ENCODE measurements around the gene SLC30A1.

The SLC30A1 gene

DNA sequence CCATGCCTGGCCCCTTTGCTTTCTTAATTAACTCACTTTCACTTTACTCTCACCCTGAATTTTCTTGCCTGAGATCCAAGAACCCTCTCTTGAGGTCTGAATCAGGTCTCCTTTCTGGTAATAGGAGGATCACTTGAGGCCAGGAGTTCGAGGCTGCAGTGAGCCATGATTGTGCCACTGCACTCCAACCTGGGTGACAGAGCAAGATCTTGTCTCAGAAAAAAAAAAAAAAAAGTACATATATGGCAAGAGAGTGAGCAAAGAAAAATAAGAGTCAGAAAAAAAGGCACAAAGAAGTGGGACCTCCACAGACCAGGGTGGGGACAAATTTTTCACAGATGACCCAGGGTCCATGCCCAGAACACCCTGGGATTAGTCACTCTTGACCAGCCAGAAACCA lies 52.9 kb downstream of the SLC30A1 start:
- FAIRE-seq, result no peak
- DNase-seq (ENCODE audit: insufficient read length, low spot score), result no peak

DNA sequence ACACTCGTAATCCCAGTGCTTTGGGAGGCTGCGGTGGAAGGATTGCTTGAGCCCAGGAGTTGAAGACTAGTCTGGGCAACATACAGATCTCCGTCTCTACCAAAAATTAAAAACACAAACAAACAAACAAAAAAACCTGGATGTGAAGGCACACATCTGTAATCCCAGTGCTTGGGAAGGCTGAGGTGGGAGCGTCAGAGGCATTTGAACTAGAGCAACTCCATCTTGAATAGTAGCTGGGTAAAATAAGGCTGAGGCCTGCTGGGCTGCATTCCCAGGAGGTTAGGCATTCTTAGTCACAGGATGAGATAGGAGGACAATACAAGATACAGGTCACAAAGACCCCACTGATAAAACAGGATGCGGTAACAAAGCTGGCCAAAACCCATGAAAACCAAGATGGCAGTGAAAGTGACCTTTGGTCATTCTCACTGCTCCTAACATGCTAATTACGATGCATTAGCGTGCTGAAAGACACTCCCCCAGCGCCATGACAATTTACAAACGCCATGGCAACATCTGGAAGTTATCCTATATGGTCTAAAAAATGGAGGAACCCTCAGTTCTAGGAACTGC lies 53.8 kb downstream of the SLC30A1 start:
- no peak for FAIRE-seq
- DNase-seq (ENCODE audit: insufficient read length, low spot score), result no peak

DNA sequence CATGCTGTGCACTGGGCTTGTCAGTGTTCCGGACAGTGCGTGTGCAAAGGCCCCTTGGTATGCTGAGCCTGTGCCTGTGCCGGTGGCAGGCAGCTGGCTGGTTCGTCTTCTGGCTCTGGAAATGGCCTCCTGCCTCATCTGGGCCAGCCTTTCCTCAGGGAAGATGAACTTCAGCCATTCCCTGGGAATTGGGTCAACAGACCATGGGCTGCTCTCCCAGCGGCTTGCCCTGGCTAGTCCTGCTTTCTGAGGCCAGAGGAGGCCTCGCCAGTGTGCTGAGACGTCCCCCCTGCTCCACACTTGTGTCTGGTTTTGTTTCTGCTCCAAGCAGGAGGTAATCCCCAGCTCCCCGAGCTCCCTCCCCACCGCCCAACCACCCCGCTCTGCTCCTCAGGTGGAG lies 54.4 kb downstream of the SLC30A1 start:
- FAIRE-seq, result no peak
- DNase-seq (ENCODE audit: insufficient read length, low spot score), result no peak

DNA sequence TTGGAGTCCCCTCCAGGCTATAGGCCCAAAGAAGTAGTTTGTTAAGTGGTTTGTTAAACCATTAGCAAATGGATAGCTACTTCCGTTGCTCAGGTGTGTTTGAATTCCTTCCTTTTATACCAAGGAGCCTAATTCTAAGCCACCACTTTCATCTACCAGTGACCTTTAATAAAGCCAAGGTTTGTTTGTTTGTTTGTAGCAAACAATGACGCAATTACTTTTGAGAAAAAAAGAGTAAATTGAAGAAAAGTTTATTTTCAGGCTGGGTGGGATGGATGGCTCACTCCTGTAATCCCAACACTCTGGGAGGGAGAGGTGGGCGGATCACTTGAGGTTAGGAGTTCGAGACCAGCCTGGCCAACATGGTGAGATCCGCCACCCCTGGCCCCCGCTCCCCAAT lies 56.2 kb downstream of the SLC30A1 start:
- FAIRE-seq, result no peak
- DNase-seq (ENCODE audit: insufficient read length, low spot score), result no peak

Measured in HTR-8/SVneo (cell line).